KMS-11 (cell line): ENCODE measurements around the gene ARMH4.

Source experiments
- H2AFZ ChIP-seq: fragments of 200-600 bp; sonication (generic); 2 replicates; pipeline ENCODE4 v1.6.1; 2016; ENCODE audit warnings: antibody characterized with exemption, mixed run types, low read depth
- H3K27ac ChIP-seq: fragments of 200-600 bp; sonication (generic); 2 replicates; pipeline ENCODE4 v1.6.1; 2016; ENCODE audit warnings: mild to moderate bottlenecking, mixed run types
- H3K27me3 ChIP-seq: fragments of 200-600 bp; sonication (generic); 2 replicates; pipeline ENCODE4 v1.6.1; 2017; ENCODE audit warnings: mild to moderate bottlenecking, low read depth, mixed run types, moderate library complexity; ENCODE audit not compliant: insufficient read depth
- H3K36me3 ChIP-seq: fragments of 200-600 bp; sonication (generic); 2 replicates; pipeline ENCODE4 v1.6.1; 2017; ENCODE audit warnings: mild to moderate bottlenecking, mixed run types; ENCODE audit not compliant: insufficient read depth
- H3K4me1 ChIP-seq: fragments of 200-600 bp; sonication (generic); 2 replicates; pipeline ENCODE4 v1.6.1; 2016; ENCODE audit warnings: mild to moderate bottlenecking, low read depth, mixed run types; ENCODE audit not compliant: poor library complexity, severe bottlenecking
- H3K4me2 ChIP-seq: fragments of 200-600 bp; sonication (generic); 2 replicates; pipeline ENCODE4 v1.7.0; 2016; ENCODE audit warnings: mild to moderate bottlenecking, mixed run types
- H3K4me3 ChIP-seq: fragments of 200-600 bp; sonication (generic); IDR thresholded peaks from 2 replicates; pipeline ENCODE4 v1.6.1; 2017; ENCODE audit warnings: low read depth, low read length, mixed read lengths; ENCODE audit not compliant: insufficient read depth
- H3K79me2 ChIP-seq: fragments of 200-600 bp; sonication (generic); 2 replicates; pipeline ENCODE4 v1.6.1; 2016; ENCODE audit warnings: low read depth, mixed run types; ENCODE audit not compliant: insufficient read depth
- H3K9ac ChIP-seq: fragments of 200-600 bp; sonication (generic); 2 replicates; pipeline ENCODE4 v1.6.1; 2016; ENCODE audit warnings: mild to moderate bottlenecking, mixed run types
- H4K20me1 ChIP-seq: fragments of 200-600 bp; sonication (generic); 2 replicates; pipeline ENCODE4 v1.6.1; 2016; ENCODE audit warnings: mild to moderate bottlenecking, mixed run types; ENCODE audit not compliant: insufficient read depth
- CTCF ChIP-seq: fragments of 200-600 bp; sonication (generic); conservative IDR thresholded peaks from 2 replicates; pipeline ENCODE4 v1.6.1; 2017; ENCODE audit warnings: low read depth, mild to moderate bottlenecking, antibody characterized with exemption, low read length, moderate library complexity, mixed read lengths

Gene ARMH4

GRCh38 chr14:58048219-58048618, 103.8 kb downstream of the ARMH4 start:
- Histone ChIP-seq H2AFZ (no peak overlapping the region), H3K9ac (no peak overlapping the region), H3K27me3 (no peaks in the 10 kb centered on the region), H3K4me1 (no peaks in the 10 kb centered on the region), H3K4me3 (no peak overlapping the region), H4K20me1 (no peaks in the 10 kb centered on the region), H3K36me3 (no peaks in the 10 kb centered on the region), H3K27ac (no peak overlapping the region), H3K79me2 (no peaks in the 10 kb centered on the region), H3K4me2 (no peak overlapping the region)
- no peak for TF ChIP-seq CTCF

- no peak overlapping the region for H3K9ac ChIP-seq
- no peak for TF ChIP-seq CTCF
- H3K27ac ChIP-seq: no peak overlapping the region
- no peaks in the 10 kb centered on the region for H3K36me3 ChIP-seq
- H3K4me3 ChIP-seq: no peak overlapping the region
- peaks cover 6% of the 10 kb centered on the region for H3K4me1 ChIP-seq
- H3K4me2 ChIP-seq: no peak overlapping the region
- H2AFZ ChIP-seq: no peak overlapping the region
- H4K20me1 ChIP-seq: no peaks in the 10 kb centered on the region
- H3K27me3 ChIP-seq: no peaks in the 10 kb centered on the region
- H3K79me2 ChIP-seq: no peaks in the 10 kb centered on the region
Measured at GRCh38 chr14:58027904-58028303, 124.1 kb downstream of the ARMH4 start.

- Histone ChIP-seq H3K79me2 (no peaks in the 10 kb centered on the region), H3K4me2 (no peak overlapping the region), H3K36me3 (no peaks in the 10 kb centered on the region), H2AFZ (no peak overlapping the region), H3K27ac (no peak overlapping the region; the same call in 1 of the 2 replicates), H3K4me3 (no peak overlapping the region), H3K27me3 (no peaks in the 10 kb centered on the region), H4K20me1 (no peaks in the 10 kb centered on the region), H3K4me1 (peaks cover 6% of the 10 kb centered on the region), H3K9ac (no peak overlapping the region)
- no peak for TF ChIP-seq CTCF
Measured at GRCh38 chr14:58026967-58027366, 125.0 kb downstream of the ARMH4 start.

- H4K20me1 ChIP-seq: no peaks in the 10 kb centered on the region
- H3K4me2 ChIP-seq: no peak overlapping the region; the same call in 1 of the 2 replicates
- no peak for TF ChIP-seq CTCF
- peaks cover 6% of the 10 kb centered on the region for H3K4me1 ChIP-seq
- H3K79me2 ChIP-seq: no peaks in the 10 kb centered on the region
- no peaks in the 10 kb centered on the region for H3K36me3 ChIP-seq
- no peak overlapping the region for H3K4me3 ChIP-seq
- peak overlapping the region; percentile 38; the same call in 1 of the 2 replicates for H3K27ac ChIP-seq
- H3K27me3 ChIP-seq: no peaks in the 10 kb centered on the region
- no peak overlapping the region for H2AFZ ChIP-seq
- H3K9ac ChIP-seq: no peak overlapping the region
Measured at GRCh38 chr14:58026219-58026618, 125.8 kb downstream of the ARMH4 start.
